IPS-11a (cell line): ENCODE results near the gene ABHD12B.

Experiments
- H3K4me3 ChIP-seq: one replicate; pipeline ENCODE4 v1.5.1; 2013; ENCODE audit warnings: low read depth, low read length, control low read depth

Gene ABHD12B, protein sequence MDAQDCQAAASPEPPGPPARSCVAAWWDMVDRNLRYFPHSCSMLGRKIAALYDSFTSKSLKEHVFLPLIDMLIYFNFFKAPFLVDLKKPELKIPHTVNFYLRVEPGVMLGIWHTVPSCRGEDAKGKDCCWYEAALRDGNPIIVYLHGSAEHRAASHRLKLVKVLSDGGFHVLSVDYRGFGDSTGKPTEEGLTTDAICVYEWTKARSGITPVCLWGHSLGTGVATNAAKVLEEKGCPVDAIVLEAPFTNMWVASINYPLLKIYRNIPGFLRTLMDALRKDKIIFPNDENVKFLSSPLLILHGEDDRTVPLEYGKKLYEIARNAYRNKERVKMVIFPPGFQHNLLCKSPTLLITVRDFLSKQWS

DNA sequence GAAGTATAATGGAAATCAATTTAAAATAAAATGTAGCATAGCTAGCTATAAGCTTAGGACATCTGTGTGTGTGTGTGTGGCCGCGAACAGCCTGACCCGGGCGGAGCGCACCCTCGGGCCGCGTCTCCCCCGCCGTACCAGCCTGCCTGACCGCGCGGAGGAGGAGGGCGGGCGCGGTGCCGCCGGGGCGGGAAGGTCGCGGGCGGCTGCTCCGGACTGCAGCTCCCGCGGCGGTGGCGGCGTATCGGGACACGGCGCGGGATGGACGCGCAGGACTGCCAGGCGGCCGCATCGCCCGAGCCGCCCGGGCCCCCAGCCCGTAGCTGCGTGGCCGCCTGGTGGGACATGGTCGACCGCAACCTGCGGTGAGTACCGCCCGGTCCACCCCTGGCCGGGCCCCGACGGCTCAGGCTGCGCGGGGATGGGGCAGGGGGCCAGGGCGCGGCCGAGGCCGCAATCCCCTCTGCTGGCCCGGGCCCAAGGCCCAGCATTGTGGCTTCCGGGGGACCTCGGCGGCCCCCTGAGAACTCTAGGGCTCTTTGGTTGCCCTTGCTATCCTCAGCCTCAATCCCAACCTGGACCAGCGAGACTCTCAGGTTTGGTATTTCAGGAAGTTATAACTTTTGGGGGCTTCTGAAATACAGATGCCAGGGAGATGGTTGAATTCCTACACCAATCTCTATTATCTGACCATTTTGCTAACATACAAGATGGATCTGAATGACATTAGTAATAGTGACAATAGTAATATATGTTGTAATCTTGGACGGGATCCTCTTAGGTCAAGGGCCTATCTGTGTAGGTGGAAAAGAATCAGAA lies at the start of gene ABHD12B:
Gene ABHD12B (plus strand): TSS at position 140 of the 819 bp plus-strand sequence. CDS start 122 bp downstream, at position 262.
- H3K4me3 ChIP-seq: peak within 1 kb of the TSS; percentile 25

DNA sequence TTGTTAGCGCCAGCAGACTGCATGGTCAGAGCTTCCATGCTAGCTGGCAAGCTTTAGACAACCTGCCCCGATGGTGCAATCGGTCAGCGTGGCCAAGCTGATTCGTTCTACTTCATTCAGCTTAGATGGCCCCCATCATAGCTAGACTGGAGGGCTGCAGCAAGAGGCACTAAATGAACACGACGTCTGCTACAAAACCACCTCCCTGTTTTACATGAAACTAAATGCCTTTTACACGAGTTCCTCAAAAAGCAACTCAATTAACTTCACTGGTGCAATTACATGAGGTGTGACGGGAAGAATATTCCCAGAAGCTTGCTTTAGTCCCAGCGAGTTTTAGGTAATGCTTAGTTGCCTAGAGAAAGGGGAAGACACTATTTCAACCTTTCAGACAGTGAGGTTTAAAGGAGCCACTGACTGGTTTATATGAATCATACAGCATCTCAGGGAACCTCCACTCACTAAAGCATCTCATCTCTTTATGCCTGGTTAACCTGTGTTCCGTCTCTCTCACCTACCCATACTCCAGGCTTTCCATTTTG lies 49.3 kb upstream of the ABHD12B start:
- no peak overlapping the region for H3K4me3 ChIP-seq

DNA sequence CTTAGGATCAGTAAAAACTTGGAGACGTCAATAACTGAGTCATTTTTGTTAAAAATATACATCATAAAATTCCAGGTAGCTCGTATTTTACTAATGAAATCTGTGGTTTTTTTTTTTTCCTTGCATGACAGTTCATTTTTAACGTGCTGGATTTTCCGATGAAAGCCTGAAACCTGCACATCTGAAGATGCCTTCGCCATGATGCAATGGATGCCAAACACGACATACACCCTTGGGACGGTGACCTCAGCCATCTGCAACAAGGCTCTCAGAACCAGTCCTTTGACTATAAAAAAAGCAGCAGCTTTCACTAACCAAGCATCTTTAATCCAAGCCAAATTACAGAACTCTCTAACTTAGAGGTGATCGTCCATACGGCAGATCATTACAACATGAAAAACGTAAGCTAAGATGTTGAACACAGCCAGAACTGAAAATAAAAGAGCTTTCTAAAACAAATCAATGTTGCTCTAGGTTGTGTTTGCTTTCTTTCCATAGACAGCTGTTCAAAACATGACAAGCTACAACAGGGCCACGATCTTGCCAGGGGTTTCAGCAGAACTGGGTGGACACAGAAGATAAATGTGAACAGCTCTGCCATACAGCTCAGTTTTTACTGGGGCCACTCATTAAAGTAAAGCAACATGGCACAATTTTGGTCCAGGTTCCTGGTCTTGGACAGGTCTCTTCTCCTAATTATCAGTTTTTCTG lies 48.6 kb upstream of the ABHD12B start:
- no peak overlapping the region for H3K4me3 ChIP-seq

DNA sequence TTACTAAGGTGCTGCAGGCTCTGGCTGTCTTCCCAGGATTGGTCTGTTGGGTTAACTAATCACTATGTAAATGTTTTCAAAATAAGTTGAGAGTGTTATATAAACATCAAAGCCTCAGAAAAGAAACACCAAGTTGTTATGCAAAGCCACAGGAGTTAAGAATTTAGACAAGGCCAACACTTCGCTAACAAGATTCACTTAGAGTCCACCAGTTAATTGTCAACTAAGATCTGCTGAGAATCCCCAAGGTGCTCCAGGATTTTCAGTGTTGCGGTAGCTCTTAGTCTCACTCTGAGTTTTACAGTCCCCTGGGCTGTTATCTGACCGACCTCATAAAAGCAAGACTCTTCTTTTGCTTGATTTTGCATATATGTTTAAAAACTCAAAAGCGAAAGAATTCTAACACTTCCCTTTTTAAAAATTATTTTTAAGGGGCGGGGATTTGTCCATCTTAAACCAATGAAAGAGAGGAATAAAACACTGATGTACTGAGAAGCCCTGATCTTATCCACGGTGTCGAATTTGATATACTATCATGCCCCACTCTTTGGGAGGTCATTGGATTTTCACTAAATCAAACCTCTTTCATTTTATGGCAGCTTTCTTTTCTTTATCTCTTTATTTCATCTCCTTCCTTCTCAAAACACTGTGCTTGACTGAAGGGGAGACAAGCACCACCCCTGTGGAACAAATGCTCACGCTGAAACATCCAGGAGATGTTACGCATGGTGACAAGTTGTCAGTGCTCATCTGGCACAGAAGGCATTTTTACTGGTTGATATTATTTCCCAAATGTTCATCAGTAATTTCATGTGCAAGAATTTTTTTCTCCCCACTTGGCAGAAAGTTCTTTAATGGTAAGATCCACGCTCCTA lies 47.9 kb upstream of the ABHD12B start:
- H3K4me3 ChIP-seq: no peak overlapping the region

DNA sequence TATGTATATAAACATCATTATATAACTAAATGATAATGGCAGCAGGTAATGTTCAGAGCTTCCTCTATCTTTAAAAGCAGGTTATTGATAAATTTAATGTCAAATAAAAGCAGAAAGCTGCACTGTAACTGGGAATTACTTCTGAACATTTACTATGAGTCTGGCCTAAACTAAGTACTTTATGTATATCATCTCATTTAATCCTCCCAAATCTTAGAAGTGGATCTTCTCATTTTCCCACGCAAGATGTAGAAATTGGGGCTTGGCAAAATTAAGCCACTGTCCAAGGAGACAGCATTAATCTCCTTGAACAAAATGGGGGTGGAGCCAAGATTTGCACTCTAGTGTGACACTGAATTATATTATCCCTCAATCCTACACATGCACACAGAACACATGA lies 46.5 kb upstream of the ABHD12B start:
- H3K4me3 ChIP-seq: no peak overlapping the region

DNA sequence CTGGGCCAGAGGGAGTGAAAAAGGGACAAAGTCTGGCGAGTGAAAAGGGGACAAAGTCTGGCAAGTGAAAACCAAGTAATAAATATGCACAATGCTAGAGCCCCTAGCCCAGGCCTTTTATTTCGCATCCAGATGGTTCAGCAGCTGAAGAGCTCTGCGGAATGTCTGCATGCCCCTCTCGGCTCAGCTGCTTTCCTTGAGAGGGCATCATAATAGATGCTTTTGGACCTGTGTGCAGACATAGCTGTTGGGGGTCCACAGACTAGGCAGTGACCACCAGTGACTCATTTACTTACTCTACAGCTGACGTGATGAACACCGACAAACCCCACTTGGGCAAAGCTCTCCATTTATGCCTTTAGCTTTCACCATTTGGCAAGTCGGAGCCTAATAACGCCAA lies 45.2 kb upstream of the ABHD12B start:
- H3K4me3 ChIP-seq: no peak overlapping the region

DNA sequence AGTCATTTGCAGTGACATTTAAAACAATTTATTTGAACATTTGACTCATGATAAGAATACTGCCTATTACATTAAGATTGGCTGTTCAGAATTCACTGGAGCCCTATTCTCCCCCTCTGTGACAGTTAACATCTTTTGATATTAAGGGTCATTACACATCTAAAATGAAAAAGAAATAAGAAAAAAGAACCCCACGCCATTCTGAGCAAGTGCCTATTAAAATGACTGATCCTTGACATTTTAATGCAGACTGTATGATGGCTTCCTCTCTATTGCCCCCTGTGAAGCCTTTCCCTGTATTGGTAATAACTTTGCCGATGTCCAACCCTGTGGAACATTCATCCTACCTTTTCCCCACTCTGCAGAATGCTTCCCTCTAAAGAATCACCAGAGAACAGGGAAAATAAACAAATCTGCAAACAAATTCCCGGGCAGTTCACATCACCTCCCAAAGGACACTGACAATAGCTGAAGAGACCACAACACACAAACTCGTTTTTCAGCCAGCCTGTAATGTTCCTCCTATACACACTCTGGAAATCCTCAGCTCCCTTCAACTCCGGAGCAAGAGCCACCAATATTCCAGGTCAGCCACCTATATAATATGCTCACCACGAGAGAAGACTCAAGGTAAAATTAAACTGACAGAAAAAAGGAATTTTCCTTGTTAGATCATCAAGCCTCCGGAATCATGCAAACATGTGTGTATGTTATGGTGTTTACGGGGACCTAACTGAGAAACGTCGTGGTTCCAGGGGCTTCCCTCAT lies 42.9 kb upstream of the ABHD12B start:
- H3K4me3 ChIP-seq: no peak overlapping the region

DNA sequence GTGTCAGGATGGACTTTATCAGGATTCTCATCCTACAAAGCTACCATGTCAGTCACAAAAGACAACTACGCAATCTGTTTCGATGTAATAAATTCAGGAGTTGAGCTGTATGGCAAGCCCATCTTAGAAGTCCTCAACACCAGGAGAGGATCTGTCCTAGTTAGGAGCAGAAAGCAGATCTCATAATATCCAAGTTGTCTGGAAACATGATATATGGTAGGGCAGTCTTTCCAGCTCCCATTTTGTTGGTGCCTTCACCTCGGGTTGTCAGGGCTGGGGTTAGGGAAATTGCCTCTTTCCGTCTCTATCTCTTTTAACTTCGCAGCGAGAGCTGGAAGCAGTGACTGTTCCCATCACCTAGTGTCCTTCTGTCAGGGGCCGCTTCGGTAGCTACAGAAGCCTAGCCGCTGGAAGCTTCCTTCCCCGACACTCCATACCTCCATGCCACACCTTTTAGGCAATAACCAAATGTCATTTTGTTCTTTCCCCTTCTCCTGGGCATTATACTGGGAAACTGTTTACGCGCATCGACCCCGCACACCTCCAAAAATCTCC lies 42.3 kb upstream of the ABHD12B start:
- peak overlapping the region; percentile 47 for H3K4me3 ChIP-seq

DNA sequence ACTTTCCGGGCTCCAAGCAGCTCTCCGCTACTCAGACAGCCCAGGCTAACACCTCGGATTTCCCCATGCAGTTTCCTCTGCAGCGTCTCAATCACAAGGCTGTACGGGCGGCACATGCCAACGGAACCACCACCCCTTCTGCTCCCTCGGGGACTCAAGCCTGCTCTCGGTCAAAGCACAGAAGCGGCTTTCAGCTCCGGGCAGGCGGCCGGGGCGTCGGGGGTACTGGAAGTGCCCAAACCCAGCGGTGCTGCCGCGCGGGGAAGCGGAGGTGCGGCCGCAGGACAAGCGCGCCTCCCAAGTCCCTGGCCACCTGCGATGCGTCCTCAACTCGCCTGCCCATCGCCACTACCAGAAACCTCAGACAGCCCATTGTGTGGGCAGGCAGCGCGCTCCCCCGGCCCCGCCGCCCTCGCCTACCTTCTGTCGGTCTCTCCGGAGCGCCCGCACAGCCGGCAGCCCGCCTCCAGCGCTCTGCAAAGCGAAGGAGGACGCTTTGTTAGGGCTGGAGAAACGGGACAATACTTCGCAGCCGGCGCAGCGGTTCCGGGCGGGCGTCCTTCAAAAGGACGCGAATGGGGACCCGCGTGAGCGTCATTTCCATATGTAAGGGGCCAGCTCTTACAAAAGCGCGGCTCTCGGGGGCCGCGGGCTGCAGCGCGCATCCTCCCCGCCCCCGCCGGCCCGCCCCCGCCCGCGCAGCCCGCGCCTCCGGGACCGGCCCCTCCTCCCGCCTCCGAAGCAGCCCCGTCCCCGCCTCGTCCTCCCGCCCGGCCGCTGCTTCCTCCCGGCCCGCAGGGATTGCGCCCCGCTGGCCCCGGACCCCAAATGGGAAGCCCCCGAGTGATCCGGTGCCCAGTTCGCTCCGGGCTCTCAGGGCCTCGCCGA lies 41.6 kb upstream of the ABHD12B start:
- peak overlapping the region; percentile 63 for H3K4me3 ChIP-seq

DNA sequence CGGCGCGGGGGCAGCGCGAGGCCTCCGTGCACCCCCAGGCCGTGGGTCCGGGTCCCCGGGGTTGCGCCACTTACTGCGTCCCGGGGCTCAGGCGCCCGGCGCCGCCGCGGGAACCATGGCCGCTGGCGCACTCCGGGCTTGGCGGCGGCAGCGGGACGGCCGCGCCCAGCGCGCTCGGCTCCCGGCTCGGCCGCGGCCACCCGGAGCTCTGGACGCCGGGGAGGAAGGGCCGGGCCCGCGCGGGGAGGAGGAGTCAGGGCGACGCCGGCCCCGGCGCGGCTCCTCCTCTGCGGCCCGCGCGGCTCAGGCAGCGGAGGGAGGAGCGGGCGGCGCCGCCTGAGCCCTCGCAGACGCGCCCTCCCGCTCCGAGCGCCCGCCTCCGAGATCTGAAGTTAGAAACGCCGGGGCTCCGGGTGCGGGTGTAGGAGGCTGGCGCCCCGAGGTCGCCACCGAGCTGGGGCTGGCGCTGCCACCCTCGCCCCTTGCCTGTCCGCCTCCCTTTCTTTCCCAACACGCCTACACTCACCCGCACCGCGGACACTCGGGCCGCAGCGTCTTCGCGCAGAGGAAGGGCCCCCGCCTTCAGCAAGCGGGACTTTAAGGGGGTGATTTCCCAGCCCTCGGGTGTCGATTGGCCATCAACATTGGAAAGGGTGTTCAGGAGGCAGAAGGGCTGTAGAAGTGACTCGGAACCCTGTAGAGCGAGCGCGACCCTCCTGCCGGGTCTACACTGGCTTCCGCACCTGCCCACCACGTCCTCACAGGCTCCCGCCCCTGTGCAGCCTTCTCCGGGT lies 40.7 kb upstream of the ABHD12B start, which contains the start of gene NIN:
Gene NIN (minus strand): TSS at position 231 of the 794 bp plus-strand sequence. CDS start 9,106 bp downstream, outside the sequence.
- H3K4me3 ChIP-seq: peak within 1 kb of the TSS; percentile 63

DNA sequence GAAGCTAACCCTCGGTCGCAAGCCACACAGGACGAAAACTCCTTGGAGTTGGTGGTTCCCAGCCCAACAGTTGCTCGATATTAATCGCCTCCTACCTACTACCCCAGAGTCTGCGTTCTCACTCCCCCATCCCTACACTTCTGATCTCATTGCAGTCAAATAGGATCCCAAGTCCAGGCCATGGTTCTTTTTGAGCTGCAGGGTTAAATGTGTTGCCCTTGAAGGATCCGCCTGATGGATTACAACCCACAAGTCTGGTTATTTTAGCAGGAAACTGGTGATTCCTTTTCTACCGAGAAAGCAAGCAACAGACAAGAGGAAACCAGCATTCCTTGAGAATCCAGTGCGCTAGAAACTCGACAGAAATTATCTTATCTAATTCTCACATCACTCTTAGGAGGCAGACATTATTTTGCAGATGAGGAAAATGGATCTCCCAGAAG lies 40.1 kb upstream of the ABHD12B start:
- peak overlapping the region; percentile 63 for H3K4me3 ChIP-seq

DNA sequence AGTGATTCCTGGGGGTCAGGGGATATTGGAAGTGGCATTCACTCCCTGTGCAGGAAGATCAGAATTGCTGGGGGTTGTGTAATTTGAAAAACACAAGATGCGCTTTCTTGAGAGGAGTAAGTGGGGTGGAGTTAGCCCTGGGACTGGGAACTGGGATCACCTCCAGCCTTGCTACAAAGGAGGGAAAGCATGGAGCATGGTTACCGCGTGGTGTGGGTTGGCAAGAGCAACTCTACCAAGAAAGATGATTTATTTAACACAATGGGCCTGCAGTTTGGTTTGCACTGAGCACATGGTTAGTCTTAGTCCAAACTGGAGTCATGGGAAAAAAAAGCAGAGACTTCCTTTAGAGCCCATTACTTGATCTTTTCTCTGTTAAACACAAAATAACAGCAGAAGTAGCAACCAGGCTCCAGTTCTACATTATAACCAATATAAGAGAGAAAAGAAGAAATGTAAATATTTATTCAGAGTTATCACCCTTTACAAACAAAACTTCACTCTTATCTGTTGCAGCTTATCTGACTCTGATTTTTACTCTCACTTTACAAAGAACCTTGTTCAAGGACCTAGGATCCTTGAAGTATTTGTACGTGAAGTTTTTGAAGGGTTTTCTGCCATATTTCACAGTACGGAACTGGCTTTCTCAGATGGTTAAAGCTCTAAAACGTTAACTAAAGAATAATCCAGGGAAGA lies 38.8 kb upstream of the ABHD12B start:
- H3K4me3 ChIP-seq: no peak overlapping the region

DNA sequence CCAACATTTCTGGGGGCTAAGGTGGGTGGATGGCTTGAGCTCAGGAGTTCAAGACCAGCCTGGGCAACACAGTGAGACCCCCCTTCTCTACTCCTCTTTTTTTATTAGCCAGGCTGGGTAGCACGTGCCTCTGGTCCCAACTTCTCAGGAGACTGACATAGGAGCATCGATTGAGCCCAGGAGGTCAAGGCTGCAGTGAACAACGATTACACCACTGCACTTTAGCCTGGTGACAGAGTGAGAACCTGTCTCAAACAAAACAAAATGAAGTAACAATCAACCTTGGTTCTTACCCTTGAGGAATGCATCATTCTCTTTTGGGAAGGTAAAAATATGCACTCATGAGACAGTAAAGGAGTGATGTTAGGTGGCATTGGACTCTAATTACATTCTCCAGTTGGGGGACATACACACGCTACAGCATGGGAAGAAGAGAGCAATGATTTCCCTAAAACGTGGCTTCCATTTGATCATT lies 37.0 kb upstream of the ABHD12B start:
- H3K4me3 ChIP-seq: no peak overlapping the region

DNA sequence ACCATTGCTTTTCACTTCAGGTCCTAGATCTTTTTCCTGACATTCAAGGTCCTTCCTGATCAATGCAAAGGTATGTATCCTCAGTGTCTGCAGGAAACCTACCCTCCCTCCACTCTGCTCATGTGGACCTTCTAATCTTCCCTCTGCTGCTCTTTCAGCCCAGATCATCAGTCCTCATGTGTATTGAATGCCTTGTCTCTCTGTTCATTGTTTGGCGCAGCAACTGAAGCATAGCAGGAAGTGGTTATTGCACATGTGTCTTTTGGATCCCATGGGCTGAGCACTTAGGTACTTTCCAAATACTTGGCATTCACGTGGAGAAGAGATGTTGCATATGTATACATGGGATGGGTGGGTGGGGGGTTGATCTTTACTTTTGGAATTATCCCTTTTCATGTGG lies 36.6 kb upstream of the ABHD12B start:
- no peak overlapping the region for H3K4me3 ChIP-seq

DNA sequence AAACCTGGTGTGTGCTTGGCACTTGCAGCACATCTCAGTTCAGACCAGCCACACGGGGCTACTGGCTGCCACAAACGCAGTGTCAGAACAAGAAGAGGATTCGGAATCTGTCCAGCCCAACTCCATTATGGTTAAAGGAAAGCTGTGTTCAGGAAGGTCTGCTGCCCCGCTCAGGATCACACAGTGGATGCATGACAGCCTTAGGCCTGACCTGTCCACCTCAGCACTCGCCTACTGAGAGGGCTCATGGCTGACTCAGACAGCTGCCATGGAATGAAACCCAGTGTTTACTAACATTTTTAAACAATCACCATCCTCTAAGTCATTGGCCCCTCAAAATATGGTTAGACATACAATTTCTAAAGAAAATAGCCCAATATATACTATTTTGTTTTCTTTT lies 35.3 kb upstream of the ABHD12B start:
- H3K4me3 ChIP-seq: no peak overlapping the region

DNA sequence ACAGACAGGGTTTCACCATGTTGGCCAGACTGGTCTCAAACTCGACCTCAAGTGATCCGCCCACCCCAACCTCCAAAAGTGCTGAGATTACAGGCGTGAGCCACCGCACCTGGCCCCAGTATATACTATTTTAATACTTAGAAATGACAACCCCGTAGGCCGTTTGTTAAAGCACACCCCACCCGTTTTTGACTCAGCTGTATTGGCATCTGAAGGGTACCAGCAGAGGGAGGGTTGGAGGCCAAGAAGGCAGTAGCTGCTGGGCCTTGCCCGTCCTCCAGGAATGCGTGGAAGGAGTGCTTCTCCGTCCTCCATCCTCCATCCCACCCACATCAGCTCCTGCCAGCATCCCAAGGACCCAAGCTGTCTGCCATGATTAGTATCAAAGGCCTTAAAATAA lies 34.6 kb upstream of the ABHD12B start:
- no peak overlapping the region for H3K4me3 ChIP-seq
